Kidney (tissue), 14 donors: ENCODE data around the gene PITX1. TPM values are rescaled to one million over a fixed set of nuclear protein-coding genes. Genes with fewer than 3 reads are reported as not detected.

Experiments used
- DNase-seq, 5 donors: peaks; one replicate each; pipeline ENCODE4 v3.0.0-alpha.2; 2013 to 2020
- FAIRE-seq: peaks from 2 replicates; lab custom pipeline; 2012; peaks lifted over from hg19 to GRCh38; lab: Jason Lieb, UNC
- H3K27ac ChIP-seq, 2 donors: one replicate each; pipeline ENCODE4 v1.7.0; 2013; ENCODE audit warnings: low read depth in 2 of 2, low read length in 2 of 2, inconsistent platforms in 1 of 2
- H3K27me3 ChIP-seq: one replicate; pipeline ENCODE4 v1.7.1; 2013; ENCODE audit warnings: low read length, inconsistent platforms; ENCODE audit not compliant: control insufficient read depth, insufficient read depth
- H3K36me3 ChIP-seq, 3 donors: one replicate each; pipeline versions ENCODE4 v1.7.0 to v1.7.1; 2013; ENCODE audit warnings: low read length in 3 of 3, control low read depth in 1 of 3, inconsistent platforms in 1 of 3; ENCODE audit not compliant: insufficient read depth in 3 of 3, control insufficient read depth in 2 of 3
- H3K4me1 ChIP-seq, 3 donors: one replicate each; pipeline versions ENCODE4 v1.7.0 to v1.7.1; 2013; ENCODE audit warnings: low read length in 3 of 3, inconsistent platforms in 1 of 3, low read depth in 1 of 3; ENCODE audit not compliant: control insufficient read depth in 2 of 3, insufficient read depth in 2 of 3
- H3K4me3 ChIP-seq, 3 donors: one replicate each; pipeline versions ENCODE4 v1.7.0 to v1.8.1; 2013; ENCODE audit warnings: low read length in 3 of 3, control low read depth in 1 of 3, inconsistent platforms in 1 of 3
- H3K9ac ChIP-seq, 3 donors: one replicate each; pipeline versions ENCODE4 v1.7.0 to v1.7.1; 2013; ENCODE audit warnings: low read length in 3 of 3, control low read depth in 1 of 3, inconsistent platforms in 1 of 3
- H3K9me3 ChIP-seq, 3 donors: one replicate each; pipeline versions ENCODE4 v1.7.0 to v1.7.1; 2013; ENCODE audit warnings: low read length in 3 of 3, control low read depth in 1 of 3, inconsistent platforms in 1 of 3; ENCODE audit not compliant: control insufficient read depth in 2 of 3, insufficient read depth in 1 of 3
- intact Hi-C: fragments of 100-400 bp; cut with DNase I; formaldehyde crosslinking; loops from one replicate; pipeline ENCODE4 v1.11.1; 2022
- polyA plus RNA-seq: library from polyadenylated mRNA; stranded (reverse); fragments of 350-450 nt; fragmentation: Illumina TruSeq; extraction: RNeasy Lipid Tissue Mini Kit (QIAGEN cat#74804); gene quantifications from one replicate; pipeline ENCODE4 v1.2.3, GENCODE V29; 2014; ENCODE audit warnings: low read depth, low replicate concordance; ENCODE audit not compliant: insufficient read depth
- total RNA-seq: library from RNA; stranded (reverse); fragmentation: NEBNext Ultra II Directional; extraction: Animal tissue kit (Norgen Biotek cat#: 25700); gene quantifications from one replicate; pipeline ENCODE4 v1.2.1, GENCODE V29; 2021
- TF ChIP-seq, protein P1 (sequence below): IDR thresholded peaks from 3 replicates; pipeline ENCODE4 v1.5.1; 2012; ENCODE audit warnings: mild to moderate bottlenecking, moderate library complexity, borderline replicate concordance; ENCODE audit not compliant: insufficient read depth; ENCODE audit errors: extremely low read depth
- donor health status: control.
- donor health status: control.
- donor health status: control.
- donor health status: control.
- donor health status: control.
- donor health status: DM: yes; HTN: yes; CAD: no.
- donor health status: Normal renal cell carcinoma (clear cell type).

The PITX1 gene
- total and polyA plus RNA-seq, 2 donors from 2014 or later, result not detected

DNA sequence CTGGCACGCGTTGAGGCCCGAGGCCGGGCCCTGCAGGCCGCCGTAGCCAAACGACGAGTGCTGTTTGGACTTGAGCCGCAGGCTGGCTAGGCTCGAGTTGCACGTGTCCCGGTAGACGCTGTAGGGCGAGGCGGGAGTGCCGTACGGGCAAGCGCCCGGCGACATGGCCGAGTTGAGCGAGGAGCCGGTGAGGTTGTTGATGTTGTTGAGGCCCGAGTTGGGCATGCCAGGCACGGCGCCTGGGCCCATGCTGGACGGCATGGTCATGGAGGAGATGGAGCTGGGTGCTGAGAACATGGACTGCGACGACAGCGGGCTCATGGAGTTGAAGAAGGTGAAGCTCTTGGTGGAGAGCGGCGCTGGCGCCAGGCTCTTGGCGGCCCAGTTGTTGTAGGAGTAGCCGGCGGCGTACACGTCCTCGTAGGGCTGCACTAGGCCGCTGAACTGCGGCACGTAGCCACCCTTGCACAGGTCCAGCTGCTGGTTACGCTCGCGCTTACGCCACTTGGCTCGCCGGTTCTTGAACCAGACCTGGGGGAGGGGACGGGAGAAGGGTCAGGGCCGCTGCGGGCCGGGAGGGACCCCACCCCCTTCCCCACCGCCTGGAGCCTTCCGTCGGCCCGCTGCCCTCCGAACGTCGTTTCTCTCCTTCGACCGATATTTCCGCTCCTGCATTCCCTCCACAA, 5.1 kb downstream of the PITX1 start:
- FAIRE-seq (no peak), DNase-seq (peak in 4 of 5 donors; percentile 36 to 65 (median 55))
- no peak overlapping the region for H3K9ac ChIP-seq
- H3K27me3 ChIP-seq, result peaks cover 62% of the 10 kb centered on the region
- H3K27ac ChIP-seq, result no peak overlapping the region
- H3K36me3 ChIP-seq, result no peaks in the 10 kb centered on the region
- H3K4me3 ChIP-seq, result no peak overlapping the region
- TF ChIP-seq, protein P1, sequence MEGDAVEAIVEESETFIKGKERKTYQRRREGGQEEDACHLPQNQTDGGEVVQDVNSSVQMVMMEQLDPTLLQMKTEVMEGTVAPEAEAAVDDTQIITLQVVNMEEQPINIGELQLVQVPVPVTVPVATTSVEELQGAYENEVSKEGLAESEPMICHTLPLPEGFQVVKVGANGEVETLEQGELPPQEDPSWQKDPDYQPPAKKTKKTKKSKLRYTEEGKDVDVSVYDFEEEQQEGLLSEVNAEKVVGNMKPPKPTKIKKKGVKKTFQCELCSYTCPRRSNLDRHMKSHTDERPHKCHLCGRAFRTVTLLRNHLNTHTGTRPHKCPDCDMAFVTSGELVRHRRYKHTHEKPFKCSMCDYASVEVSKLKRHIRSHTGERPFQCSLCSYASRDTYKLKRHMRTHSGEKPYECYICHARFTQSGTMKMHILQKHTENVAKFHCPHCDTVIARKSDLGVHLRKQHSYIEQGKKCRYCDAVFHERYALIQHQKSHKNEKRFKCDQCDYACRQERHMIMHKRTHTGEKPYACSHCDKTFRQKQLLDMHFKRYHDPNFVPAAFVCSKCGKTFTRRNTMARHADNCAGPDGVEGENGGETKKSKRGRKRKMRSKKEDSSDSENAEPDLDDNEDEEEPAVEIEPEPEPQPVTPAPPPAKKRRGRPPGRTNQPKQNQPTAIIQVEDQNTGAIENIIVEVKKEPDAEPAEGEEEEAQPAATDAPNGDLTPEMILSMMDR, result no peak
- H3K4me1 ChIP-seq, result peaks cover 0 to 15% (median 15%) of the 10 kb centered on the region in 3 donors
- intact Hi-C loops, result no loop called here
- H3K9me3 ChIP-seq, result peaks cover 0 to 7% (median 0%) of the 10 kb centered on the region in 3 donors

DNA sequence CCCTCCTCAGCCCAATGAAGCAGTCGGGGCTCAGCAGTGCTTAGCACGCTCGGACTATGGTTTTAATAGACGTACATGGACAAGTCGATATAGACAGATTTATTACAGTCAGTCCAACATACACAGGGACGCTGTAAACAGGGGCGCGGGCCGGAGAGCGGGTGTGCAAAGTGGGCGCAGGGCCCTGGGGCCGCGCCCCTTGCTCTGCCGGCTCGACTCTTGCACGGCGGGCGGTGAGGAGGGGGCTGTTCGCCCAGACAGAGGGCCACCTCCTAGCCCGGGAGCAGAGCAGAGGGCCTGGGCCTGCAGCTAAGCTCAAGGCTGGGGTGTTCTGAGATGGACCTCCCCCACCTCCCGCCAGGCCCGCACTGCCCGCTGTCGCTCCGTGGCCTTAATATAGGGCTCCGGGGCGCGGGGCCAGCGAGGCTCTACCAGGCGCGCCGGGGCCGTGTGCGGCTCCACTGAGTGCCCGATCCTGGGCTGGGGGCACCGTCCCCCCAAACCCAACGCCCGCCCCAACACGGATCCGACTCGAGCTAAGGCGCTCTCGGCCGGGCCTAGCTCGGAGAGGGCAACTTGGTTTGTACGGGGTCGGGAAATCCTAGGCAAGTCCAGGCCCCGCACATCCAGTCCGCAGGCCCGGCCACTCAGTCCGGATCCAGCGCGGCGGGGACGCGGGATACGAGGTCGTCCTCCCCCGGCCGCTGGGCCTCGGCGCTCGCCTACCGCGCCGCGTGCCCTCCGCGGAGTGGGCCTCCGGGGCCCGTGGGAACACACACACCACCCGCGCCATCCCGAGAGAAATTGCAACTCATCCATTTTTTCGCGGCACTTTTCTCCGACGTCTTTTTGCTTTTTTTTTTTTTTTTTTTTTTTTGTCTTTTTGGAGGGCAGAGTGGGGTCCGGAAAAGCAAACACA, 6.1 kb downstream of the PITX1 start:
- intact Hi-C loops, result no loop called here
- peaks cover 58% of the 10 kb centered on the region for H3K27me3 ChIP-seq
- DNase-seq (peak in 3 of 5 donors; percentile 15 to 65 (median 30)), FAIRE-seq (no peak)
- H3K9ac ChIP-seq, result no peak overlapping the region
- H3K27ac ChIP-seq, result no peak overlapping the region
- TF ChIP-seq, protein P1, result no peak
- peaks cover 0 to 7% (median 0%) of the 10 kb centered on the region in 3 donors for H3K9me3 ChIP-seq
- peaks cover 0 to 11% (median 10%) of the 10 kb centered on the region in 3 donors for H3K4me1 ChIP-seq
- no peaks in the 10 kb centered on the region for H3K36me3 ChIP-seq
- H3K4me3 ChIP-seq, result no peak overlapping the region

DNA sequence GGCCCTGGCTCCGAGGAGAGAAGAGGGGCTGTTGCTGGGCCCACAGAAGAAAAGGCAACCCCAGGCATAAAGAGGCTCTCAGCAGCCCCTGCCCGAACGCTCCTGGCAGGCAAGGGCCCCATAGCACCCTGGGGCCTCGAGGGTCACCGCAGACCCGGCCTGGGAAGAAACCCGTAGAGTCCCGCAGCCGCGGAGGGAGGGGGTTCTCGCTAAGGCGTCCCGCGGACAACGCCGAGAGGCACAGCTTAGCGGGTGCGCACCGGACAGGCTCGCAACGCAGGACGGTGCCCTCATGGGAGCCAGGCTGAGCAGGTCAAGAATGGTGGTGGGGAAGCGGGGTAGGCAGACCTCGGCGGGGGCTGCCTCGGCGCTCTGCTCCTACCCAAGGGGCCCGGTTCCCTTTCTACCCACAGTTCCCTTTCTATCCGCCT, 6.7 kb downstream of the PITX1 start:
- peaks cover 0 to 11% (median 10%) of the 10 kb centered on the region in 3 donors for H3K4me1 ChIP-seq
- H3K27ac ChIP-seq, result no peak overlapping the region
- H3K4me3 ChIP-seq, result no peak overlapping the region
- H3K9me3 ChIP-seq, result peaks cover 0 to 7% (median 0%) of the 10 kb centered on the region in 3 donors
- no peak overlapping the region for H3K9ac ChIP-seq
- intact Hi-C loops, result no loop called here
- peaks cover 54% of the 10 kb centered on the region for H3K27me3 ChIP-seq
- no peaks in the 10 kb centered on the region for H3K36me3 ChIP-seq
- FAIRE-seq, result no peak
- TF ChIP-seq, protein P1, result no peak
- DNase-seq, result peak in 1 of 5 donors; percentile 55
